Measurements from ENCODE around the gene SCAF11.

SCAF11 gene

GRCh38 chr12:45980540-45980939 lies 9.8 kb downstream of the SCAF11 start:
- DNase-seq (ENCODE audit: low read depth): no peak
- no peak overlapping the region for H3K4me3 ChIP-seq (ENCODE audit: low read depth, low read length)
- TF ChIP-seq, protein P1, sequence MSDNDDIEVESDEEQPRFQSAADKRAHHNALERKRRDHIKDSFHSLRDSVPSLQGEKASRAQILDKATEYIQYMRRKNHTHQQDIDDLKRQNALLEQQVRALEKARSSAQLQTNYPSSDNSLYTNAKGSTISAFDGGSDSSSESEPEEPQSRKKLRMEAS (IDR thresholded peaks at IDR 0.05; ENCODE audit: low read depth, low read length): no peak
- TF ChIP-seq, protein P2, sequence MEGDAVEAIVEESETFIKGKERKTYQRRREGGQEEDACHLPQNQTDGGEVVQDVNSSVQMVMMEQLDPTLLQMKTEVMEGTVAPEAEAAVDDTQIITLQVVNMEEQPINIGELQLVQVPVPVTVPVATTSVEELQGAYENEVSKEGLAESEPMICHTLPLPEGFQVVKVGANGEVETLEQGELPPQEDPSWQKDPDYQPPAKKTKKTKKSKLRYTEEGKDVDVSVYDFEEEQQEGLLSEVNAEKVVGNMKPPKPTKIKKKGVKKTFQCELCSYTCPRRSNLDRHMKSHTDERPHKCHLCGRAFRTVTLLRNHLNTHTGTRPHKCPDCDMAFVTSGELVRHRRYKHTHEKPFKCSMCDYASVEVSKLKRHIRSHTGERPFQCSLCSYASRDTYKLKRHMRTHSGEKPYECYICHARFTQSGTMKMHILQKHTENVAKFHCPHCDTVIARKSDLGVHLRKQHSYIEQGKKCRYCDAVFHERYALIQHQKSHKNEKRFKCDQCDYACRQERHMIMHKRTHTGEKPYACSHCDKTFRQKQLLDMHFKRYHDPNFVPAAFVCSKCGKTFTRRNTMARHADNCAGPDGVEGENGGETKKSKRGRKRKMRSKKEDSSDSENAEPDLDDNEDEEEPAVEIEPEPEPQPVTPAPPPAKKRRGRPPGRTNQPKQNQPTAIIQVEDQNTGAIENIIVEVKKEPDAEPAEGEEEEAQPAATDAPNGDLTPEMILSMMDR (IDR thresholded peaks at IDR 0.05; ENCODE audit: low read depth, low read length): no peak

DNA sequence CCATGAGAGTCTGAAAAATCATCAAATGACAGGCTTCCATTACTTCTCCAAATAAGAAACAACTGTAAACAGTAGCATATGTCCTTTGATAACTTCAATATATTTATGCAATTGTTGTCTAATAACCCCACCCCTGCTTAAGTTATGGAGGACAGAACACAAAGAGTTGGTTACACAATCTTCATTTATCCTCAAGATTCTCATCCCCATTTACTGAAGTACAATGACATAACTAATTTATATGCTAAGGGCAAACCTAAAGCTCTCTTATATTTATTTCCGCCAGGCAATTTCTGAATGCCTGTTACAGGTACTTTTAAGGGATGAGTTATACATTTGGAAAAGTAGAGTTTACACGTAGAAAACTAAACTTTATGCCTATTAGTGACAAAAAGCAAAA lies 12.3 kb downstream of the SCAF11 start:
- H3K4me3 ChIP-seq (ENCODE audit: low read depth, low read length): no peak overlapping the region
- TF ChIP-seq MYC (IDR thresholded peaks at IDR 0.05; ENCODE audit: low read depth, low read length) (no peak), POLR2A (IDR thresholded peaks at IDR 0.05; ENCODE audit: extremely low read depth, insufficient read length) (no peak)
- TF ChIP-seq, protein P2 (IDR thresholded peaks at IDR 0.05; ENCODE audit: low read depth, low read length): no peak
- TF ChIP-seq, protein P1 (IDR thresholded peaks at IDR 0.05; ENCODE audit: low read depth, low read length): no peak
- DNase-seq (ENCODE audit: low read depth): no peak

- H3K4me3 ChIP-seq (ENCODE audit: low read depth, low read length): no peak overlapping the region
- TF ChIP-seq POLR2A (IDR thresholded peaks at IDR 0.05; ENCODE audit: extremely low read depth, insufficient read length) (no peak), MYC (IDR thresholded peaks at IDR 0.05; ENCODE audit: low read depth, low read length) (no peak)
- TF ChIP-seq, protein P1 (IDR thresholded peaks at IDR 0.05; ENCODE audit: low read depth, low read length): no peak
- TF ChIP-seq, protein P2 (IDR thresholded peaks at IDR 0.05; ENCODE audit: low read depth, low read length): no peak
- DNase-seq (ENCODE audit: low read depth): no peak
Observed at GRCh38 chr12:45977620-45978019, 12.8 kb downstream of the SCAF11 start.

GRCh38 chr12:45975506-45975905 lies 14.9 kb downstream of the SCAF11 start:
- H3K4me3 ChIP-seq (ENCODE audit: low read depth, low read length): no peak overlapping the region
- no peak for DNase-seq (ENCODE audit: low read depth)
- TF ChIP-seq POLR2A (IDR thresholded peaks at IDR 0.05; ENCODE audit: extremely low read depth, insufficient read length) (no peak), MYC (IDR thresholded peaks at IDR 0.05; ENCODE audit: low read depth, low read length) (no peak)
- TF ChIP-seq, protein P2 (IDR thresholded peaks at IDR 0.05; ENCODE audit: low read depth, low read length): no peak
- TF ChIP-seq, protein P1 (IDR thresholded peaks at IDR 0.05; ENCODE audit: low read depth, low read length): no peak

- TF ChIP-seq, protein P2 (IDR thresholded peaks at IDR 0.05; ENCODE audit: low read depth, low read length): no peak
- TF ChIP-seq, protein P1 (IDR thresholded peaks at IDR 0.05; ENCODE audit: low read depth, low read length): no peak
- TF ChIP-seq MYC (IDR thresholded peaks at IDR 0.05; ENCODE audit: low read depth, low read length): no peak
- no peak for TF ChIP-seq POLR2A (IDR thresholded peaks at IDR 0.05; ENCODE audit: extremely low read depth, insufficient read length)
- DNase-seq (ENCODE audit: low read depth): no peak
- H3K4me3 ChIP-seq (ENCODE audit: low read depth, low read length): no peak overlapping the region
Observed at GRCh38 chr12:45974883-45975282, 15.5 kb downstream of the SCAF11 start.

Measured in NB4 (cell line).